GM23338 (cell line): ENCODE data around the gene COX20. TPM values are rescaled to one million over a fixed set of nuclear protein-coding genes. Genes with fewer than 3 reads are reported as not detected.

Experiments
- ATAC-seq: fragments of 200-7000 bp; cut with Tn5 transposase; 3 replicates; pipeline ENCODE4 v1.9.1; 2020
- DNase-seq: peaks from one replicate; pipeline ENCODE4 v3.0.0-alpha.2; 2015; ENCODE audit warnings: low spot score
- H2AFZ ChIP-seq: fragments of 200-600 bp; sonication (generic); 2 replicates; pipeline ENCODE4 v1.8.0; 2016; ENCODE audit warnings: antibody characterized with exemption, mild to moderate bottlenecking, moderate library complexity
- H3F3A ChIP-seq: fragments of 200-600 bp; sonication (generic); replicated peaks from 2 replicates; pipeline ENCODE4 v1.8.0; 2017; ENCODE audit warnings: antibody characterized with exemption, mixed run types, low read depth
- H3K27ac ChIP-seq: fragments of 200-600 bp; sonication (generic); 2 replicates; pipeline ENCODE4 v1.6.1; 2016; ENCODE audit warnings: low read depth
- H3K27me3 ChIP-seq: fragments of 200-600 bp; sonication (generic); 2 replicates; pipeline ENCODE4 v1.8.0; 2016; ENCODE audit warnings: mild to moderate bottlenecking, mixed run types, moderate library complexity; ENCODE audit not compliant: insufficient read depth
- H3K36me3 ChIP-seq: fragments of 200-600 bp; sonication (generic); 2 replicates; pipeline ENCODE4 v1.8.0; 2016; ENCODE audit warnings: mild to moderate bottlenecking; ENCODE audit not compliant: insufficient read depth
- H3K4me1 ChIP-seq: fragments of 200-600 bp; sonication (generic); 2 replicates; pipeline ENCODE4 v1.8.0; 2016; ENCODE audit warnings: mild to moderate bottlenecking, moderate library complexity; ENCODE audit not compliant: insufficient read depth
- H3K4me2 ChIP-seq: fragments of 200-600 bp; sonication (generic); 2 replicates; pipeline ENCODE4 v1.7.1; 2017; ENCODE audit warnings: mixed run types
- H3K4me3 ChIP-seq: fragments of 200-600 bp; sonication (generic); 2 replicates; pipeline ENCODE4 v1.6.1; 2016; ENCODE audit warnings: mixed run types
- H3K79me2 ChIP-seq: fragments of 200-600 bp; sonication (generic); replicated peaks from 2 replicates; pipeline ENCODE4 v1.8.0; 2017; ENCODE audit warnings: mild to moderate bottlenecking; ENCODE audit not compliant: insufficient read depth
- H3K9me2 ChIP-seq: fragments of 200-600 bp; sonication (generic); 2 replicates; pipeline ENCODE4 v1.8.0; 2017; ENCODE audit not compliant: insufficient read depth
- H4K20me1 ChIP-seq: fragments of 200-600 bp; sonication (generic); replicated peaks from 2 replicates; pipeline ENCODE4 v1.8.0; 2017; ENCODE audit warnings: mild to moderate bottlenecking; ENCODE audit not compliant: insufficient read depth
- H3K27ac Mint-ChIP-seq: 2 replicates; pipeline ENCODE4 v1.8.0; 2020; ENCODE audit warnings: inconsistent platforms, mild to moderate bottlenecking, moderate library complexity, mixed read lengths
- H3K27me3 Mint-ChIP-seq: 3 replicates; pipeline ENCODE4 v1.8.0; 2022; ENCODE audit warnings: low read depth, mild to moderate bottlenecking, moderate library complexity, mixed read lengths, inconsistent platforms; ENCODE audit not compliant: insufficient read depth, poor library complexity
- H3K36me3 Mint-ChIP-seq: 3 replicates; pipeline ENCODE4 v1.8.0; 2021; ENCODE audit warnings: low read depth, mild to moderate bottlenecking, inconsistent platforms, moderate library complexity, mixed read lengths
- H3K4me1 Mint-ChIP-seq: 3 replicates; pipeline ENCODE4 v1.8.0; 2020; ENCODE audit warnings: mild to moderate bottlenecking, inconsistent platforms, mixed read lengths
- H3K4me3 Mint-ChIP-seq: 3 replicates; pipeline ENCODE4 v1.8.0; 2021; ENCODE audit warnings: moderate library complexity, mild to moderate bottlenecking, inconsistent platforms, mixed read lengths
- H3K9me3 Mint-ChIP-seq: 3 replicates; pipeline ENCODE4 v1.8.0; 2020; ENCODE audit warnings: moderate library complexity, mild to moderate bottlenecking, inconsistent platforms, mixed read lengths
- CREB1 ChIP-seq: fragments of 250-450 bp; sonication (Bioruptor Pico); IDR thresholded peaks from 2 replicates; pipeline ENCODE4 v1.5.0; 2020; ENCODE audit warnings: low read depth, mild to moderate bottlenecking, moderate library complexity
- ETS1 ChIP-seq: IDR thresholded peaks from 2 replicates; pipeline ENCODE4 v1.6.1; 2016; ENCODE audit warnings: antibody characterized with exemption
- EZH2 ChIP-seq: fragments of 200-600 bp; sonication (generic); IDR thresholded peaks from one replicate; pipeline ENCODE4 v1.8.0; 2017; ENCODE audit warnings: antibody characterized with exemption, mild to moderate bottlenecking, low read depth; ENCODE audit not compliant: unreplicated experiment
- EZH2phosphoT487 ChIP-seq: fragments of 200-600 bp; sonication (generic); IDR thresholded peaks from one replicate; pipeline ENCODE4 v1.8.1; 2018; ENCODE audit warnings: antibody characterized with exemption; ENCODE audit not compliant: unreplicated experiment
- JUNB ChIP-seq: IDR thresholded peaks from one replicate; pipeline ENCODE4 v1.6.1; 2016; ENCODE audit warnings: antibody characterized with exemption; ENCODE audit not compliant: unreplicated experiment
- NANOG ChIP-seq: IDR thresholded peaks from 2 replicates; pipeline ENCODE4 v1.6.1; 2016; ENCODE audit warnings: antibody characterized with exemption, borderline replicate concordance
- POLR2AphosphoS5 ChIP-seq: IDR thresholded peaks from 2 replicates; pipeline ENCODE4 v1.6.1; 2016; ENCODE audit warnings: antibody characterized with exemption, low read depth
- STAT1 ChIP-seq: IDR thresholded peaks from one replicate; pipeline ENCODE4 v1.6.1; 2016; ENCODE audit warnings: antibody characterized with exemption; ENCODE audit not compliant: unreplicated experiment
- ZNF114 ChIP-seq: fragments of 250-450 bp; sonication (Bioruptor Pico); IDR thresholded peaks from 2 replicates; pipeline ENCODE4 v1.5.0; 2020; ENCODE audit warnings: mild to moderate bottlenecking, moderate library complexity
- ZNF331 ChIP-seq: fragments of 250-450 bp; sonication (Bioruptor Pico); IDR thresholded peaks from 2 replicates; pipeline ENCODE4 v1.5.0; 2020; ENCODE audit warnings: low read depth, mild to moderate bottlenecking, moderate library complexity
- ZNF462 ChIP-seq: fragments of 250-450 bp; sonication (Bioruptor Pico); IDR thresholded peaks from 2 replicates; pipeline ENCODE4 v1.5.0; 2020; ENCODE audit warnings: mild to moderate bottlenecking, moderate library complexity
- polyA plus RNA-seq: library from polyadenylated mRNA; unstranded; fragments of >200 nt; fragmentation: Nextera tagmentation; extraction: Ambion mirVana; gene quantifications from 2 replicates; pipeline ENCODE4 v1.2.1, GENCODE V29; 2016
- total RNA-seq: library from RNA; depleted of rRNA; stranded (reverse); fragments of >200 nt; shearing (Covaris generic); gene quantifications from 2 replicates; pipeline ENCODE4 v1.2.3, GENCODE V29; 2014
- TF ChIP-seq, protein P1 (sequence below), 2 experiments: fragments of 200-600 bp in 1 of 2; sonication (generic) in 1 of 2; conservative IDR thresholded peaks; 2 replicates each; pipeline versions ENCODE4 v1.5.1 to v1.6.1; 2016 to 2017; ENCODE audit warnings: antibody characterized with exemption in 2 of 2, low read depth in 2 of 2, mild to moderate bottlenecking in 2 of 2, moderate library complexity in 1 of 2

COX20 gene
- total and polyA plus RNA-seq, 2 experiments from 2014 or later: 19.3 to 175 TPM

DNA sequence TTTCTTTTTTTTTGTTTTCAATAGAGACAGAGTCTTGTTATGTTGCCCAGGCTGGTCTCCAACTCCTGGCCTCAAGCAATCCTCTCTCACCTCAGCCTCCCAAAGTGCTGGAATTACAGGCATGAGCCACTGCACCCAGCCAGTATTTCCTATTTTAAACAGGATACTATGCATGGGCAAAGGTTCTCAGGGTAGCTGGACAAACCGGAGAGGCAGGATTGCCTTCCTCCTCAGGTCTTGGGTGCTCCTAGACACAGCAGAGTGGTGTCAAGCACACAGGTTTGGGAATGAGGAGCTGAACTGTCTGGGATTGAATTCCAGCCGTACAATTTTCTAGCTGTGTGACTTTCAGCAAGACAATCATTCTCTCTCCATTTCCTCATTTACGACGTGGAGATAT is 51.8 kb downstream of the COX20 start:
- TF ChIP-seq, protein P1, sequence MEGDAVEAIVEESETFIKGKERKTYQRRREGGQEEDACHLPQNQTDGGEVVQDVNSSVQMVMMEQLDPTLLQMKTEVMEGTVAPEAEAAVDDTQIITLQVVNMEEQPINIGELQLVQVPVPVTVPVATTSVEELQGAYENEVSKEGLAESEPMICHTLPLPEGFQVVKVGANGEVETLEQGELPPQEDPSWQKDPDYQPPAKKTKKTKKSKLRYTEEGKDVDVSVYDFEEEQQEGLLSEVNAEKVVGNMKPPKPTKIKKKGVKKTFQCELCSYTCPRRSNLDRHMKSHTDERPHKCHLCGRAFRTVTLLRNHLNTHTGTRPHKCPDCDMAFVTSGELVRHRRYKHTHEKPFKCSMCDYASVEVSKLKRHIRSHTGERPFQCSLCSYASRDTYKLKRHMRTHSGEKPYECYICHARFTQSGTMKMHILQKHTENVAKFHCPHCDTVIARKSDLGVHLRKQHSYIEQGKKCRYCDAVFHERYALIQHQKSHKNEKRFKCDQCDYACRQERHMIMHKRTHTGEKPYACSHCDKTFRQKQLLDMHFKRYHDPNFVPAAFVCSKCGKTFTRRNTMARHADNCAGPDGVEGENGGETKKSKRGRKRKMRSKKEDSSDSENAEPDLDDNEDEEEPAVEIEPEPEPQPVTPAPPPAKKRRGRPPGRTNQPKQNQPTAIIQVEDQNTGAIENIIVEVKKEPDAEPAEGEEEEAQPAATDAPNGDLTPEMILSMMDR (conservative IDR thresholded peaks at IDR 0.05; ENCODE audit: low read depth in 2 of 2): no peak
- TF ChIP-seq EZH2 (no peak), CREB1 (CRISPR knock-in tag) (no peak), ZNF114 (CRISPR knock-in tag) (no peak), ZNF462 (CRISPR knock-in tag) (no peak), ETS1 (no peak), STAT1 (no peak), EZH2phosphoT487 (no peak), JUNB (no peak), NANOG (no peak), ZNF331 (CRISPR knock-in tag) (no peak), POLR2AphosphoS5 (no peak)
- no peak overlapping the region for H3K27ac Mint-ChIP-seq

More for the DNA sequence above, 51.8 kb downstream of the COX20 start:
- Histone ChIP-seq H3K4me2 (no peak overlapping the region), H2AFZ (0 out of 2 replicates have a peak overlapping the region, but pooled peaks have one; percentile 69), H3K4me1 (no peaks in the 10 kb centered on the region), H3K9me2 (no peaks in the 10 kb centered on the region), H3F3A (no peaks in the 10 kb centered on the region), H4K20me1 (no peaks in the 10 kb centered on the region), H3K79me2 (no peaks in the 10 kb centered on the region), H3K27ac (no peak overlapping the region), H3K27me3 (no peaks in the 10 kb centered on the region), H3K4me3 (no peak overlapping the region), H3K36me3 (no peaks in the 10 kb centered on the region)
- Mint-ChIP-seq H3K27me3 (peaks cover 6% of the 10 kb centered on the region), H3K9me3 (peaks cover 4% of the 10 kb centered on the region), H3K4me3 (no peak overlapping the region), H3K36me3 (no peaks in the 10 kb centered on the region), H3K4me1 (no peaks in the 10 kb centered on the region)
- ATAC-seq (no peak), DNase-seq (no peak)
